ENCODE data around the gene LYRM2. TPM values are rescaled to one million over a fixed set of nuclear protein-coding genes. Genes with fewer than 3 reads are reported as not detected.
"Not testable (repeated sequence)": the region's sequence is repeated elsewhere in the genome, so short reads cannot be mapped to it uniquely, and the experiment has no call there.

The LYRM2 gene
- total RNA-seq, 1 donor from 2014 or later, result 33.8 TPM

GRCh38 chr6:89649682-89650081 is 11.1 kb upstream of the LYRM2 start:
- intact Hi-C loops (cut with micrococcal nuclease), result no loop called here

DNA sequence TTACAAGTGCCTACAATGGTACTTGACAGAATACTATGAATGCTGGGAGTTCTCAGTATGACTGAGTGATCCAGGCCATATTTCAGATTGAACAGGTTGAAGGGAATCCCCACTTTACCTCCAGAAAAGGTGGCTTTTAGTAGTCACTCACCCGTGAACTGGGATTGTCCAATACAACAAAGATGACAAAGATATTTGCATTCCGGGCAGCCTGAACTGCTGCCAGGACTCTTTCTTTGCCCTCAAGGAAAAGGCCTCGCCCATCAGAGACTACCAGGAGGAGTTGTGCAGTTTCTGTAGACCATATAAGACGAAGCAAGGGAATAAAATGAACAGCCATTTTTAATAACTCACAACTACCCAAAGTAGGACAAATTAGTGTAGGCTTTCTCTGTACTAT is 6.3 kb upstream of the LYRM2 start:
- intact Hi-C loops (cut with micrococcal nuclease), result no loop called here

DNA sequence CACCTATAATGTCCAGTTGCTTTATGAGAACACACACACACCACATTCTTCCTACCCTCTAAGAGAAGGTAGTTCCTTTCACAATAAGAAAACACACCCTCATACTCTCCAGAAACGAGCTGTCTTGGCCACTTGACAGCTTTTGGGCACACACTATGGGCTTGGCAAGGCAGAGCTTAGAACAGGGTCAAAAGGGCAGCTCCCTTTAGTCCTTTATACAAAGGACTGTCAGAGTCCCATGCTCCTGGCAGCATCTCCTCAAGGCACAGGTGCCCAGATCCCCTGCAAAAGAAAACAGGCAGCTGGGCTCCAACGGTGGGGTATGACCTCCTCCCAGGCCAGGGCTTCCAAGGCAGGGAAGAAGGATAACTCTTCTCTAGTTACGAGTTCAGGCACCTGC is 4.9 kb upstream of the LYRM2 start:
- intact Hi-C loops (cut with micrococcal nuclease), result no loop called here

- intact Hi-C loops (cut with micrococcal nuclease), result no loop called here
Measured at GRCh38 chr6:89642956-89643355, 4.4 kb upstream of the LYRM2 start.

DNA sequence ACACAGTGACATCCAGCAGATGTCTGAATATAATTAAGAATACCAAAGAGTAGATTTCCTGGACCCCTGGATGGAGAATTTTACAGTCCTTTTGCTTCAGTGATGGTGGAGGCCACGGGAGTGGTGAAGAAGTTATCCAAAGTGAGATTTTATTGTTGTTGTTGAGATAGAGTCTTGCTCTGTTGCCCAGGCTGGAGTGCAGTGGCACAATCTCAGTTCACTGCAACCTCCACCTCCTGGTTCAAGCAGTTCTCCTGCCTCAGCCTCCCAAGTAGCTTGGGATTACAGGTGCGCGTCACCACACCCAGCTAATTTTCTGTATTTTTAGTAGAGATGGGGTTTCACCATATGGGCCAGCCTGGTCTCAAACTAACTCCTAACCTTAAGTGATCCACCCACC is 3.0 kb upstream of the LYRM2 start:
- intact Hi-C loops (cut with micrococcal nuclease), result not testable (repeated sequence)

- intact Hi-C loops (cut with micrococcal nuclease), result no loop called here
Measured at GRCh38 chr6:89640804-89641203, 2.3 kb upstream of the LYRM2 start.

GRCh38 chr6:89637960-89638319 is 607 bp downstream of the LYRM2 start:
- intact Hi-C loops (cut with micrococcal nuclease), result loop anchor here (1.0 to 5.0 kb wide), 16 partner anchors 28 to 1936 kb away; partner anchors contain the start of genes AKIRIN2, ANKRD6, CASP8AP2 and MAP3K7

GRCh38 chr6:89636412-89636811 is 2.1 kb downstream of the LYRM2 start:
- intact Hi-C loops (cut with micrococcal nuclease), result loop anchor here (5.0 kb wide), 3 partner anchors 339 to 841 kb away; no protein-coding TSS in a partner anchor

DNA sequence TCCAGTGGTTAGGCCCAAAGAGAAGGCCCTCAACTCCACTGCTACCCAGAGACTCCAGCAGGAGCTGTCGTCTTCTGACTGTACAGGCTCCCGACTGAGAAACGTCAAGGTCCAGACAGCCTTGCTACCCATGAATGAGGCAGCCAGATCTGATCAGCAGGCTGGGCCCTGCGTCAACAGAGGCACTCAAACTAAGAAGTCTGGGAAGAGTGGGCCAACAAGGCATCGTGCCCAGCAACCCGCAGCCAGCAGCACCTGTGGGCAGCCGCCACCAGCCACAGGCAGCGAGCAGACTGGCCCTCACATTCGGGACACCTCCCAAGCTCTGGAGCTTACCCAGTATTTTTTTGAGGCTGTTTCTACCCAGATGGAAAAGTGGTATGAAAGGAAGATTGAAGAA is 8.1 kb downstream of the LYRM2 start:
- intact Hi-C loops (cut with micrococcal nuclease), result no loop called here

GRCh38 chr6:89623749-89624148 is 14.8 kb downstream of the LYRM2 start:
- intact Hi-C loops (cut with micrococcal nuclease), result no loop called here

- intact Hi-C loops (cut with micrococcal nuclease), result no loop called here
Measured at GRCh38 chr6:89619567-89619966, 19.0 kb downstream of the LYRM2 start.

- intact Hi-C loops (cut with micrococcal nuclease), result no loop called here
Measured at GRCh38 chr6:89618026-89618425, 20.5 kb downstream of the LYRM2 start.

GRCh38 chr6:89616531-89616930 is 22.0 kb downstream of the LYRM2 start:
- intact Hi-C loops (cut with micrococcal nuclease), result no loop called here

DNA sequence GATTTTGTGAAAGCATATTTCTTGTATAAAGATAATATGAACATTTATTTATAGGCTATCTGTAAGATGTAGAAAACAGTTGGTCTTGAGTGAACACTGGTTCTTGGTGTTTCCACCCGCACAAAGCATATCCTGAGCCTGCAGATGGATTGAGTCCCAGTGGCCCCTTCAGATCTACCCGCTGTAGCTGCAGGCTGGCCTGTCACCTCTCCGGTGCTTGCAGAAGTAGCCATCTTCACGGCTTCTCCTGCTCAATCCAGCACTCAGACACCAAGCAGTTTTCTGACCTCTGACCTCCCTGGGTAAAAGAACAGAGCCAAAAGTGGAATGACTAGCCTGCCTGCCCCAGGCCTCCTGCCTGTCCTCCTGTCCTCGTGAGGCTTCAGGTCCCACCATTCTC is 22.7 kb downstream of the LYRM2 start:
- intact Hi-C loops (cut with micrococcal nuclease), result no loop called here

GRCh38 chr6:89613790-89614189 is 24.8 kb downstream of the LYRM2 start:
- intact Hi-C loops (cut with micrococcal nuclease), result no loop called here

- intact Hi-C loops (cut with micrococcal nuclease), result no loop called here
Measured at GRCh38 chr6:89612121-89612520, 26.4 kb downstream of the LYRM2 start.

- intact Hi-C loops (cut with micrococcal nuclease), result no loop called here
Measured at GRCh38 chr6:89611666-89612065, 26.9 kb downstream of the LYRM2 start.

DNA sequence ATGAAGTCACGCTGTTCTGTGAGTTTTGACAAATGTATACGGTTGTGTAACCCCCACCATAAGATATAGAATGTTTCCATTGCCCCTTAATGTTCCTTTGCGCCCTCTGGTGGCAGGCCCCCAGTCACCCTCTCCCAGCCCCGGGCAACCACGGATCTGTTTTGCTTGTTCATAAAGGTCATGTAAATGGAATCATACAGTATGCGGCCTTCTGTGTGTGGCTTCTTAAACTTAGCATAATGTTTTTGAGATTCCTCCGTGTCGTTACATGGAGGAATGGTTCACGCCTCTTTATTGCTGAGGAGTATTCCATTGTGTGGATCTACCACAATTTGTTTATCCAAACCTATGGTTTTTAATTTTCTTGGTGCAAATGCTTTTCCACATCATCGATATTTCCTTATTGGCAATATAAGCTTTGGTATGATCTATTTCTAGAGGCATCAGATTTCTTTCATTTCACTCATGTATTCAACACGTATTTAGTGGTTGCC is 28.4 kb downstream of the LYRM2 start:
- intact Hi-C loops (cut with micrococcal nuclease), result loop anchor here (1.0 kb wide), 7 partner anchors 28 to 627 kb away; partner anchors contain the start of genes ANKRD6 and LYRM2

GRCh38 chr6:89605861-89606260 is 32.7 kb downstream of the LYRM2 start:
- intact Hi-C loops (cut with micrococcal nuclease), result no loop called here

GRCh38 chr6:89604653-89605052 is 33.9 kb downstream of the LYRM2 start:
- intact Hi-C loops (cut with micrococcal nuclease), result no loop called here

- intact Hi-C loops (cut with micrococcal nuclease), result no loop called here
Measured at GRCh38 chr6:89602166-89602565, 36.4 kb downstream of the LYRM2 start.

GRCh38 chr6:89599727-89600126 is 38.8 kb downstream of the LYRM2 start:
- intact Hi-C loops (cut with micrococcal nuclease), result loop anchor here (5.0 kb wide), 1 partner anchor 302 kb away; no protein-coding TSS in a partner anchor

GRCh38 chr6:89597988-89598387 is 40.6 kb downstream of the LYRM2 start:
- intact Hi-C loops (cut with micrococcal nuclease), result loop anchor here (2.0 to 5.0 kb wide), 4 partner anchors 41 to 517 kb away; partner anchors contain the start of genes CASP8AP2, LYRM2 and PNRC1

DNA sequence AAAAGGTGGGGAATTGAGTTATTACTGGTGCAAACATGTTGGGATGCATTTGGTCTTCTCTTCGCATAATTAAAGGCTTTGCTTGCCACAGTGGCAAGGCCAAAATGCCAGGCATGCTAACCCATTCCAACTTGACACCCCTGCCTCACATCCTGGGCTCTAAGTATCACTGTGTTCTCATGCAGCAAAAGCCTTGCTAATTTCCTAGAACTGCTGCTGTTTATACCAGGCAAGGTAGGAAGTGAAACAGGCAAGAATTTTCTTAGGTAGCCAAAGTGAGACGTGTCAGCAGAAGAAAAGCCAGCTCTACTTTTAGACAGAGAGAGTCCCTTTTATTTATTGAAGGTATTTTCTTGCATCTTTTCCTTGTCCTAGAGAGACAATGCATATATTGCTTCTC is 41.2 kb downstream of the LYRM2 start:
- intact Hi-C loops (cut with micrococcal nuclease), result loop anchor here (2.0 to 5.0 kb wide), 4 partner anchors 41 to 517 kb away; partner anchors contain the start of genes CASP8AP2, LYRM2 and PNRC1
